ENCODE data around the gene ADAMTS8. TPM values are rescaled to one million over a fixed set of nuclear protein-coding genes. Genes with fewer than 3 reads are reported as not detected.

Gene ADAMTS8
- total RNA-seq, 1 experiment from 2014 or later: 0.15 TPM

DNA sequence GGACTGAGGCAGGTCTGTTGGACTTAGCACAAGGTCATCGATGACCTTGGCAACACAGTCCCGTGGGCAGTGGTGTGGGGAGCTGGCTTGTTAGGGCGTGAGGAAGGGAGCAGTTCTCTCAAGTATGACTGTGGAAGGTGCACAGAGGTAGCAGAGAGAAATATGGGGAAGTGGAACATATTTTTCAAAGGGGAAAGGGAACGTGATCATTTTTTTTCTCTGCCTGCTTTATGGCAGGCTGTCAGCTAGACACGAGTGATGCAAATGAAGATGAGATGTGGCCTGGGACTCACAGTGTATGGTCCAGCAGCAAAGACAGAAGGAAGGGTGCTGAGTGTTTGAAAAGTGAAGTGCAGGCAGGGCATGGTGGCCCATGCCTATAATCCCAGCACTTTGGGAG is 30.6 kb downstream of the ADAMTS8 start:
- H3K36me3 ChIP-seq (ENCODE audit: control insufficient read depth, insufficient read depth, low read length): no peaks in the 10 kb centered on the region
- in situ Hi-C loops (cut with HindIII; ENCODE audit: low pct_unique_long_range_greater_than_20kb, low sequenced_read_pairs) (no loop called here), intact Hi-C loops (cut with micrococcal nuclease; ENCODE audit: unreplicated experiment) (no loop called here)
- H3K9me3 ChIP-seq (ENCODE audit: control insufficient read depth, insufficient read depth, low read depth, low read length): no peaks in the 10 kb centered on the region
- no peak for ATAC-seq
- H3K27me3 ChIP-seq (ENCODE audit: control insufficient read depth, insufficient read depth, low read length): peaks cover 5% of the 10 kb centered on the region; the same call in 1 of the 2 replicates
- TF ChIP-seq SIN3A (IDR thresholded peaks at IDR 0.05; ENCODE audit: borderline replicate concordance, insufficient read depth, low read depth, low read length) (no peak), POLR2AphosphoS5 (IDR thresholded peaks at IDR 0.05; ENCODE audit: low read depth, low read length) (no peak), TCF7L2 (IDR thresholded peaks at IDR 0.05; ENCODE audit: low read depth, low read length) (no peak)
- TF ChIP-seq, protein P1, sequence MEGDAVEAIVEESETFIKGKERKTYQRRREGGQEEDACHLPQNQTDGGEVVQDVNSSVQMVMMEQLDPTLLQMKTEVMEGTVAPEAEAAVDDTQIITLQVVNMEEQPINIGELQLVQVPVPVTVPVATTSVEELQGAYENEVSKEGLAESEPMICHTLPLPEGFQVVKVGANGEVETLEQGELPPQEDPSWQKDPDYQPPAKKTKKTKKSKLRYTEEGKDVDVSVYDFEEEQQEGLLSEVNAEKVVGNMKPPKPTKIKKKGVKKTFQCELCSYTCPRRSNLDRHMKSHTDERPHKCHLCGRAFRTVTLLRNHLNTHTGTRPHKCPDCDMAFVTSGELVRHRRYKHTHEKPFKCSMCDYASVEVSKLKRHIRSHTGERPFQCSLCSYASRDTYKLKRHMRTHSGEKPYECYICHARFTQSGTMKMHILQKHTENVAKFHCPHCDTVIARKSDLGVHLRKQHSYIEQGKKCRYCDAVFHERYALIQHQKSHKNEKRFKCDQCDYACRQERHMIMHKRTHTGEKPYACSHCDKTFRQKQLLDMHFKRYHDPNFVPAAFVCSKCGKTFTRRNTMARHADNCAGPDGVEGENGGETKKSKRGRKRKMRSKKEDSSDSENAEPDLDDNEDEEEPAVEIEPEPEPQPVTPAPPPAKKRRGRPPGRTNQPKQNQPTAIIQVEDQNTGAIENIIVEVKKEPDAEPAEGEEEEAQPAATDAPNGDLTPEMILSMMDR (IDR thresholded peaks at IDR 0.05): no peak
- TF ChIP-seq, protein P2, sequence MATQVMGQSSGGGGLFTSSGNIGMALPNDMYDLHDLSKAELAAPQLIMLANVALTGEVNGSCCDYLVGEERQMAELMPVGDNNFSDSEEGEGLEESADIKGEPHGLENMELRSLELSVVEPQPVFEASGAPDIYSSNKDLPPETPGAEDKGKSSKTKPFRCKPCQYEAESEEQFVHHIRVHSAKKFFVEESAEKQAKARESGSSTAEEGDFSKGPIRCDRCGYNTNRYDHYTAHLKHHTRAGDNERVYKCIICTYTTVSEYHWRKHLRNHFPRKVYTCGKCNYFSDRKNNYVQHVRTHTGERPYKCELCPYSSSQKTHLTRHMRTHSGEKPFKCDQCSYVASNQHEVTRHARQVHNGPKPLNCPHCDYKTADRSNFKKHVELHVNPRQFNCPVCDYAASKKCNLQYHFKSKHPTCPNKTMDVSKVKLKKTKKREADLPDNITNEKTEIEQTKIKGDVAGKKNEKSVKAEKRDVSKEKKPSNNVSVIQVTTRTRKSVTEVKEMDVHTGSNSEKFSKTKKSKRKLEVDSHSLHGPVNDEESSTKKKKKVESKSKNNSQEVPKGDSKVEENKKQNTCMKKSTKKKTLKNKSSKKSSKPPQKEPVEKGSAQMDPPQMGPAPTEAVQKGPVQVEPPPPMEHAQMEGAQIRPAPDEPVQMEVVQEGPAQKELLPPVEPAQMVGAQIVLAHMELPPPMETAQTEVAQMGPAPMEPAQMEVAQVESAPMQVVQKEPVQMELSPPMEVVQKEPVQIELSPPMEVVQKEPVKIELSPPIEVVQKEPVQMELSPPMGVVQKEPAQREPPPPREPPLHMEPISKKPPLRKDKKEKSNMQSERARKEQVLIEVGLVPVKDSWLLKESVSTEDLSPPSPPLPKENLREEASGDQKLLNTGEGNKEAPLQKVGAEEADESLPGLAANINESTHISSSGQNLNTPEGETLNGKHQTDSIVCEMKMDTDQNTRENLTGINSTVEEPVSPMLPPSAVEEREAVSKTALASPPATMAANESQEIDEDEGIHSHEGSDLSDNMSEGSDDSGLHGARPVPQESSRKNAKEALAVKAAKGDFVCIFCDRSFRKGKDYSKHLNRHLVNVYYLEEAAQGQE (IDR thresholded peaks at IDR 0.05; ENCODE audit: insufficient read depth in 1 of 2, low read depth in 2 of 2, low read length in 1 of 2): no peak
- no peak overlapping the region for H3K27ac ChIP-seq (ENCODE audit: low read length)
- ChIA-PET CTCF (interaction anchor here (0.5 kb wide), 1 partner anchor 37 kb away, joined by 3 read pairs; no protein-coding TSS in a partner anchor), POLR2A (no interaction called here)
- no peak for DNase-seq (ENCODE audit: low read depth, low spot score)
- no peaks in the 10 kb centered on the region for H3K4me1 ChIP-seq (ENCODE audit: control insufficient read depth, insufficient read depth, low read length)
- BruUV-seq (replicated peaks): no TSS peak
- no peak overlapping the region for H3K4me3 ChIP-seq (ENCODE audit: low read depth in 2 of 2, low read length in 2 of 2)

DNA sequence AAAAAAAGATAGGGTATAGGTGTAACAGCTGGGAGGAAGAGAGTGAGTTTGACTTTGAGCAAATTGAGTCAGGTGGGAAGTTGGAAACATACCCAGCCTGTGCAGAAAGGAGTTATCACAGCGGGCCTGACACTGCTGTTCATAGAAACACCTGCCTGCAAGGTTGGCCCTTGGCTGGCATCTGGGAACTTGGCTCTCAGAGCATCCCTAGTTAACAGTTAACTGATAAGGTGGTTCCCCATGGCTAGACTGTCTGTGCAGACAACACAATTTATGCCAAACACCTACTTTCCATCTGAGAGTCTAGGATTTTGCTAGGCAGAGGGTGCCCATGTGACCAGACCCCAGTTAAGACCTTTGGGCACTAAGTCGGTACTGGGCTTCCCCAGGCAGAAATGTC is 31.4 kb downstream of the ADAMTS8 start:
- POLR2A ChIA-PET: no interaction called here

More for the DNA sequence above, 31.4 kb downstream of the ADAMTS8 start:
- H3K27ac ChIP-seq (ENCODE audit: low read length): no peak overlapping the region
- no peaks in the 10 kb centered on the region for H3K9me3 ChIP-seq (ENCODE audit: control insufficient read depth, insufficient read depth, low read depth, low read length)
- BruUV-seq (replicated peaks): no TSS peak
- H3K4me3 ChIP-seq (ENCODE audit: low read depth in 2 of 2, low read length in 2 of 2): no peak overlapping the region
- in situ Hi-C loops (cut with HindIII; ENCODE audit: low pct_unique_long_range_greater_than_20kb, low sequenced_read_pairs) (no loop called here), intact Hi-C loops (cut with micrococcal nuclease; ENCODE audit: unreplicated experiment) (no loop called here)
- TF ChIP-seq TCF7L2 (IDR thresholded peaks at IDR 0.05; ENCODE audit: low read depth, low read length) (no peak), POLR2AphosphoS5 (IDR thresholded peaks at IDR 0.05; ENCODE audit: low read depth, low read length) (no peak), SIN3A (IDR thresholded peaks at IDR 0.05; ENCODE audit: borderline replicate concordance, insufficient read depth, low read depth, low read length) (no peak)
- TF ChIP-seq, protein P2 (IDR thresholded peaks at IDR 0.05; ENCODE audit: insufficient read depth in 1 of 2, low read depth in 2 of 2, low read length in 1 of 2): no peak
- TF ChIP-seq, protein P1 (IDR thresholded peaks at IDR 0.05): no peak
- H3K27me3 ChIP-seq (ENCODE audit: control insufficient read depth, insufficient read depth, low read length): peaks cover 5% of the 10 kb centered on the region; the same call in 1 of the 2 replicates
- ATAC-seq (no peak), DNase-seq (ENCODE audit: low read depth, low spot score) (no peak)
- CTCF ChIA-PET: interaction anchor here (0.5 kb wide), 1 partner anchor 38 kb away, joined by 3 read pairs; no protein-coding TSS in a partner anchor
- no peaks in the 10 kb centered on the region for H3K36me3 ChIP-seq (ENCODE audit: control insufficient read depth, insufficient read depth, low read length)
- H3K4me1 ChIP-seq (ENCODE audit: control insufficient read depth, insufficient read depth, low read length): no peaks in the 10 kb centered on the region
